Measurements from ENCODE around the gene FKBP6. TPM values are rescaled to one million over a fixed set of nuclear protein-coding genes. Genes with fewer than 3 reads are reported as not detected.
"Not testable (repeated sequence)": the region's sequence is repeated elsewhere in the genome, so short reads cannot be mapped to it uniquely, and the experiment has no call there.

Gene FKBP6
- total and polyA plus RNA-seq, 7 experiments from 2014 or later: 0.24 TPM; not detected in 6

GRCh38 chr7:73359746-73360375 is 31.9 kb downstream of the FKBP6 start:
- CTCF ChIA-PET: no interaction called here
- peak overlapping the region in 3 of 10 donors; percentile 13 to 30 (median 16) for H3K4me3 Mint-ChIP-seq

GRCh38 chr7:73360590-73360989 is 32.6 kb downstream of the FKBP6 start:
- H3K4me3 ChIP-seq (ENCODE audit: low read length); H3K9me3 ChIP-seq (ENCODE audit: control insufficient read depth in 2 of 3, low read length in 3 of 3); H3K4me3 Mint-ChIP-seq; intact Hi-C loops (cut with micrococcal nuclease); POLR2A ChIA-PET; H3K9me3 Mint-ChIP-seq; H3K4me1 ChIP-seq (ENCODE audit: control insufficient read depth in 2 of 2, insufficient read depth in 2 of 2, low read length in 2 of 2); H3K36me3 ChIP-seq (ENCODE audit: control insufficient read depth in 2 of 3, insufficient read depth in 3 of 3, low read length in 3 of 3); H3K27ac ChIP-seq (ENCODE audit: low read depth, low read length); DNase-seq; ATAC-seq; H3K27ac Mint-ChIP-seq; H3K27me3 ChIP-seq (ENCODE audit: control insufficient read depth in 2 of 2, insufficient read depth in 2 of 2, low read length in 2 of 2); H3K36me3 Mint-ChIP-seq; CTCF ChIA-PET: not testable (repeated sequence)
- Mint-ChIP-seq H3K27me3 (peaks cover 0 to 11% (median 0%) of the 10 kb centered on the region in 5 donors), H3K4me1 (peaks cover 0 to 12% (median 7%) of the 10 kb centered on the region in 7 donors)

More at GRCh38 chr7:73359746-73360375, 31.9 kb downstream of the FKBP6 start:
- no peaks in the 10 kb centered on the region for H3K9me3 Mint-ChIP-seq
- peaks cover 0 to 11% (median 0%) of the 10 kb centered on the region in 5 donors for H3K27me3 Mint-ChIP-seq
- no peaks in the 10 kb centered on the region for H3K9me3 ChIP-seq (ENCODE audit: control insufficient read depth in 2 of 3, low read length in 3 of 3)
- POLR2A ChIA-PET: no interaction called here
- peaks cover 0 to 12% (median 7%) of the 10 kb centered on the region in 7 donors for H3K4me1 Mint-ChIP-seq
- ATAC-seq (no peak), DNase-seq (no peak)
- no peak overlapping the region for H3K27ac ChIP-seq (ENCODE audit: low read depth, low read length)
- H3K36me3 ChIP-seq (ENCODE audit: control insufficient read depth in 2 of 3, insufficient read depth in 3 of 3, low read length in 3 of 3): no peaks in the 10 kb centered on the region
- H3K36me3 Mint-ChIP-seq: no peaks in the 10 kb centered on the region
- intact Hi-C loops (cut with micrococcal nuclease): no loop called here
- peak overlapping the region in 1 of 9 donors; percentile 42 for H3K27ac Mint-ChIP-seq
- H3K4me3 ChIP-seq (ENCODE audit: low read length): no peak overlapping the region
- H3K27me3 ChIP-seq (ENCODE audit: control insufficient read depth in 2 of 2, insufficient read depth in 2 of 2, low read length in 2 of 2): no peaks in the 10 kb centered on the region
- H3K4me1 ChIP-seq (ENCODE audit: control insufficient read depth in 2 of 2, insufficient read depth in 2 of 2, low read length in 2 of 2): no peaks in the 10 kb centered on the region

- H3K36me3 ChIP-seq (ENCODE audit: control insufficient read depth in 2 of 3, insufficient read depth in 3 of 3, low read length in 3 of 3): no peaks in the 10 kb centered on the region
- intact Hi-C loops (cut with micrococcal nuclease): no loop called here
- Mint-ChIP-seq H3K4me3 (no peak overlapping the region), H3K36me3 (no peaks in the 10 kb centered on the region), H3K27me3 (peaks cover 0 to 5% (median 0%) of the 10 kb centered on the region in 5 donors), H3K9me3 (peaks cover 0 to 1% (median 0%) of the 10 kb centered on the region in 11 donors), H3K27ac (no peak overlapping the region), H3K4me1 (peaks cover 0 to 5% (median 2%) of the 10 kb centered on the region in 7 donors)
- ChIA-PET CTCF (no interaction called here), POLR2A (no interaction called here)
- H3K4me1 ChIP-seq (ENCODE audit: control insufficient read depth in 2 of 2, insufficient read depth in 2 of 2, low read length in 2 of 2): no peaks in the 10 kb centered on the region
- H3K27me3 ChIP-seq (ENCODE audit: control insufficient read depth in 2 of 2, insufficient read depth in 2 of 2, low read length in 2 of 2): no peaks in the 10 kb centered on the region
- DNase-seq: no peak
- H3K4me3 ChIP-seq (ENCODE audit: low read length): no peak overlapping the region
- no peaks in the 10 kb centered on the region for H3K9me3 ChIP-seq (ENCODE audit: control insufficient read depth in 2 of 3, low read length in 3 of 3)
- H3K27ac ChIP-seq (ENCODE audit: low read depth, low read length): no peak overlapping the region
- ATAC-seq: no peak
These were observed 35.5 kb downstream of the FKBP6 start for GRCh38 chr7:73363225-73364005.

- H3K27me3 ChIP-seq (ENCODE audit: control insufficient read depth in 2 of 2, insufficient read depth in 2 of 2, low read length in 2 of 2): no peaks in the 10 kb centered on the region
- CTCF ChIA-PET: no interaction called here
- Mint-ChIP-seq H3K9me3 (peaks cover 0 to 1% (median 0%) of the 10 kb centered on the region in 11 donors), H3K4me3 (no peak overlapping the region), H3K4me1 (peaks cover 0 to 3% (median 0%) of the 10 kb centered on the region in 7 donors), H3K27me3 (peaks cover 0 to 3% (median 0%) of the 10 kb centered on the region in 5 donors), H3K36me3 (no peaks in the 10 kb centered on the region), H3K27ac (no peak overlapping the region)
- H3K4me3 ChIP-seq (ENCODE audit: low read length): no peak overlapping the region
- no peaks in the 10 kb centered on the region for H3K4me1 ChIP-seq (ENCODE audit: control insufficient read depth in 2 of 2, insufficient read depth in 2 of 2, low read length in 2 of 2)
- intact Hi-C loops (cut with micrococcal nuclease): no loop called here
- H3K27ac ChIP-seq (ENCODE audit: low read depth, low read length): no peak overlapping the region
- ATAC-seq: no peak
- POLR2A ChIA-PET: no interaction called here
- H3K9me3 ChIP-seq (ENCODE audit: control insufficient read depth in 2 of 3, low read length in 3 of 3): no peaks in the 10 kb centered on the region
- no peak for DNase-seq
- H3K36me3 ChIP-seq (ENCODE audit: control insufficient read depth in 2 of 3, insufficient read depth in 3 of 3, low read length in 3 of 3): no peaks in the 10 kb centered on the region
These were observed 36.2 kb downstream of the FKBP6 start for GRCh38 chr7:73364006-73364728.

GRCh38 chr7:73366127-73366526 is 38.2 kb downstream of the FKBP6 start:
- CTCF ChIA-PET: no interaction called here
- Histone ChIP-seq H3K27ac (ENCODE audit: low read depth, low read length) (no peak overlapping the region), H3K4me1 (ENCODE audit: control insufficient read depth in 2 of 2, insufficient read depth in 2 of 2, low read length in 2 of 2) (no peaks in the 10 kb centered on the region), H3K9me3 (ENCODE audit: control insufficient read depth in 2 of 3, low read length in 3 of 3) (no peaks in the 10 kb centered on the region), H3K27me3 (ENCODE audit: control insufficient read depth in 2 of 2, insufficient read depth in 2 of 2, low read length in 2 of 2) (no peaks in the 10 kb centered on the region), H3K36me3 (ENCODE audit: control insufficient read depth in 2 of 3, insufficient read depth in 3 of 3, low read length in 3 of 3) (no peaks in the 10 kb centered on the region), H3K4me3 (ENCODE audit: low read length) (no peak overlapping the region)
- DNase-seq (no peak), ATAC-seq (no peak)
- POLR2A ChIA-PET: no interaction called here
- Mint-ChIP-seq H3K27me3 (peaks cover 0 to 4% (median 0%) of the 10 kb centered on the region in 5 donors), H3K4me3 (no peak overlapping the region), H3K4me1 (peaks cover 0 to 4% (median 0%) of the 10 kb centered on the region in 7 donors), H3K27ac (no peak overlapping the region), H3K9me3 (peaks cover 0 to 1% (median 0%) of the 10 kb centered on the region in 11 donors), H3K36me3 (no peaks in the 10 kb centered on the region)
- intact Hi-C loops (cut with micrococcal nuclease): no loop called here

- no peaks in the 10 kb centered on the region for H3K4me1 ChIP-seq (ENCODE audit: control insufficient read depth in 2 of 2, insufficient read depth in 2 of 2, low read length in 2 of 2)
- no peak overlapping the region for H3K4me3 Mint-ChIP-seq
- H3K27me3 ChIP-seq (ENCODE audit: control insufficient read depth in 2 of 2, insufficient read depth in 2 of 2, low read length in 2 of 2): no peaks in the 10 kb centered on the region
- peaks cover 0 to 1% (median 0%) of the 10 kb centered on the region in 11 donors for H3K9me3 Mint-ChIP-seq
- no peak overlapping the region for H3K4me3 ChIP-seq (ENCODE audit: low read length)
- no peaks in the 10 kb centered on the region for H3K36me3 Mint-ChIP-seq
- no peaks in the 10 kb centered on the region for H3K36me3 ChIP-seq (ENCODE audit: control insufficient read depth in 2 of 3, insufficient read depth in 3 of 3, low read length in 3 of 3)
- DNase-seq (no peak), ATAC-seq (no peak)
- H3K27ac ChIP-seq (ENCODE audit: low read depth, low read length): no peak overlapping the region
- CTCF ChIA-PET: no interaction called here
- H3K27me3 Mint-ChIP-seq: peaks cover 0 to 4% (median 0%) of the 10 kb centered on the region in 5 donors
- intact Hi-C loops (cut with micrococcal nuclease): no loop called here
- H3K4me1 Mint-ChIP-seq: peaks cover 0 to 4% (median 0%) of the 10 kb centered on the region in 7 donors
- H3K9me3 ChIP-seq (ENCODE audit: control insufficient read depth in 2 of 3, low read length in 3 of 3): no peaks in the 10 kb centered on the region
- POLR2A ChIA-PET: no interaction called here
- peak overlapping the region in 1 of 9 donors; percentile 38 for H3K27ac Mint-ChIP-seq
These were observed 39.0 kb downstream of the FKBP6 start for GRCh38 chr7:73366990-73367389.

Measured in naive thymus-derived CD4-positive, alpha-beta T cell (primary cell).